Transverse colon (tissue), 4 donors: ENCODE data around the gene EEFSEC.

ENCODE experiments used
- CTCF ChIP-seq, 5 experiments: fragments of 200-600 bp in 3 of 5; fragments of 450-650 bp in 2 of 5; sonication (generic) in 3 of 5; IDR thresholded peaks; 1 replicate in 2 of 5; 2 replicates in 3 of 5; pipeline ENCODE4 v1.5.1; 2016 to 2017; ENCODE audit warnings: antibody characterized with exemption in 5 of 5, inconsistent platforms in 3 of 5, mild to moderate bottlenecking in 2 of 5, moderate library complexity in 1 of 5
- EP300 ChIP-seq: sonication (generic); formaldehyde crosslinking; IDR thresholded peaks from one replicate; pipeline ENCODE4 v1.6.1; 2017; ENCODE audit warnings: antibody characterized with exemption, low read depth
- POLR2A ChIP-seq: fragments of 450-650 bp; IDR thresholded peaks from one replicate; pipeline ENCODE4 v1.6.1; 2016; ENCODE audit warnings: antibody characterized with exemption, mild to moderate bottlenecking, moderate library complexity
- POLR2AphosphoS5 ChIP-seq, 3 donors: sonication (generic); formaldehyde crosslinking; IDR thresholded peaks; one replicate each; pipeline ENCODE4 v1.6.1; 2016; ENCODE audit warnings: antibody characterized with exemption in 3 of 3

GRCh38 chr3:128218548-128219257 lies 65.4 kb downstream of the EEFSEC start:
- TF ChIP-seq POLR2A (no peak), CTCF (IDR thresholded peaks at IDR 0.05) (no peak), POLR2AphosphoS5 (IDR thresholded peaks at IDR 0.05) (no peak), EP300 (no peak)
